GM23338 (cell line): ENCODE data around the gene TUBGCP2.
A peak's percentile ranks its signal among the peaks of the same experiment; 100 is the strongest.

Experiments
- CTCF ChIP-seq, 2 experiments: fragments of 200-600 bp in 1 of 2; sonication (generic) in 1 of 2; conservative IDR thresholded peaks; 2 replicates each; pipeline versions ENCODE4 v1.5.1 to v1.6.1; 2016 to 2017; ENCODE audit warnings: antibody characterized with exemption in 2 of 2, low read depth in 2 of 2, mild to moderate bottlenecking in 2 of 2, moderate library complexity in 1 of 2
- EZH2 ChIP-seq: fragments of 200-600 bp; sonication (generic); IDR thresholded peaks from one replicate; pipeline ENCODE4 v1.8.0; 2017; ENCODE audit warnings: antibody characterized with exemption, mild to moderate bottlenecking, low read depth; ENCODE audit not compliant: unreplicated experiment
- EZH2phosphoT487 ChIP-seq: fragments of 200-600 bp; sonication (generic); IDR thresholded peaks from one replicate; pipeline ENCODE4 v1.8.1; 2018; ENCODE audit warnings: antibody characterized with exemption; ENCODE audit not compliant: unreplicated experiment
- POLR2AphosphoS5 ChIP-seq: IDR thresholded peaks from 2 replicates; pipeline ENCODE4 v1.6.1; 2016; ENCODE audit warnings: antibody characterized with exemption, low read depth
- ZNF331 ChIP-seq: fragments of 250-450 bp; sonication (Bioruptor Pico); IDR thresholded peaks from 2 replicates; pipeline ENCODE4 v1.5.0; 2020; ENCODE audit warnings: low read depth, mild to moderate bottlenecking, moderate library complexity

- TF ChIP-seq EZH2phosphoT487, result no peak
- 0 out of 2 replicates have a peak, but pooled peaks have one; percentile 4 for TF ChIP-seq POLR2AphosphoS5
- no peak for TF ChIP-seq EZH2
- TF ChIP-seq CTCF (conservative IDR thresholded peaks at IDR 0.05; ENCODE audit: low read depth in 2 of 2), result peak; percentile 19 to 66
- no peak for TF ChIP-seq ZNF331
These were observed 43.0 kb upstream of the TUBGCP2 start for GRCh38 chr10:133351408-133352318.
